ENCODE measurements around the gene TRIO.

TRIO gene

DNA sequence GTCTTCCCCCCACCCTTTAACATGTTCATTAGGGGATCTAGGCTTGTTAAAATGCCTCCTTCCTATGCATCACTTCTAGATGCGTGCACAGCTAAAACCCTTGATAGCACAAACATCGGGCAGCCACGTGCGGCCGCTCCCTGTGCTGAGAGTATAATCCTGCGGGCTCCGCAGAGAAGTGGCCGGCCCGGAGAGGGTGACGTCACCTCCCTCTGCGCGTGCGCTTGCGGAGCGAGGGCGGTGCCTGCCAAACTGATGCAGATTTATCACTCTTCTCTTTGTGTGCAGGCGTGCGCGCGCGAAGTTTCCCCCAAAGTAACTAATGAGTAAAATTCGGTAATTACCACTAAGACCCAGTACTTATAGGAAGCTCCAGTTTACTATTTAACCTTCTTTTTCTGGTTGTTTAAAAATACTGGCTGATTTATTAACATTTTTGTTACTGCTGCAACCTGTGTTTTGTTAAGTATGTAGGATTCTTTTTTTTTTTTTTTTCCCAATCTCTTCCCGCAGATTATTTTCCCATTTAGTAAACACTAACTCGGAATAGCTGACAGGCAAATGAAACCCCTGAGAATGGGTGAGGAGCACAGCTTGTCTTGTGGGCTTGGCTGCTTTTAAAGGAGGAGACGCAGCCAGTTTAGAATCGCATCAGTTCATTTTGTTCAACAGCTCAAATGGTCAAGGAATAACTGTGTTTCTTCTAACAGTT, 121.6 kb downstream of the TRIO start (continued):
- TF ChIP-seq, protein P1, sequence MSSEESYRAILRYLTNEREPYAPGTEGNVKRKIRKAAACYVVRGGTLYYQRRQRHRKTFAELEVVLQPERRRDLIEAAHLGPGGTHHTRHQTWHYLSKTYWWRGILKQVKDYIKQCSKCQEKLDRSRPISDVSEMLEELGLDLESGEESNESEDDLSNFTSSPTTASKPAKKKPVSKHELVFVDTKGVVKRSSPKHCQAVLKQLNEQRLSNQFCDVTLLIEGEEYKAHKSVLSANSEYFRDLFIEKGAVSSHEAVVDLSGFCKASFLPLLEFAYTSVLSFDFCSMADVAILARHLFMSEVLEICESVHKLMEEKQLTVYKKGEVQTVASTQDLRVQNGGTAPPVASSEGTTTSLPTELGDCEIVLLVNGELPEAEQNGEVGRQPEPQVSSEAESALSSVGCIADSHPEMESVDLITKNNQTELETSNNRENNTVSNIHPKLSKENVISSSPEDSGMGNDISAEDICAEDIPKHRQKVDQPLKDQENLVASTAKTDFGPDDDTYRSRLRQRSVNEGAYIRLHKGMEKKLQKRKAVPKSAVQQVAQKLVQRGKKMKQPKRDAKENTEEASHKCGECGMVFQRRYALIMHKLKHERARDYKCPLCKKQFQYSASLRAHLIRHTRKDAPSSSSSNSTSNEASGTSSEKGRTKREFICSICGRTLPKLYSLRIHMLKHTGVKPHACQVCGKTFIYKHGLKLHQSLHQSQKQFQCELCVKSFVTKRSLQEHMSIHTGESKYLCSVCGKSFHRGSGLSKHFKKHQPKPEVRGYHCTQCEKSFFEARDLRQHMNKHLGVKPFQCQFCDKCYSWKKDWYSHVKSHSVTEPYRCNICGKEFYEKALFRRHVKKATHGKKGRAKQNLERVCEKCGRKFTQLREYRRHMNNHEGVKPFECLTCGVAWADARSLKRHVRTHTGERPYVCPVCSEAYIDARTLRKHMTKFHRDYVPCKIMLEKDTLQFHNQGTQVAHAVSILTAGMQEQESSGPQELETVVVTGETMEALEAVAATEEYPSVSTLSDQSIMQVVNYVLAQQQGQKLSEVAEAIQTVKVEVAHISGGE (tag by site-specific recombination; conservative IDR thresholded peaks at IDR 0.05; ENCODE audit: low read depth), result no peak
- TF ChIP-seq ZNF404 (tag by site-specific recombination; IDR thresholded peaks at IDR 0.05), result no peak
- no peak for TF ChIP-seq SCRT2 (tag by site-specific recombination; IDR thresholded peaks at IDR 0.05)
- TF ChIP-seq, protein P2, sequence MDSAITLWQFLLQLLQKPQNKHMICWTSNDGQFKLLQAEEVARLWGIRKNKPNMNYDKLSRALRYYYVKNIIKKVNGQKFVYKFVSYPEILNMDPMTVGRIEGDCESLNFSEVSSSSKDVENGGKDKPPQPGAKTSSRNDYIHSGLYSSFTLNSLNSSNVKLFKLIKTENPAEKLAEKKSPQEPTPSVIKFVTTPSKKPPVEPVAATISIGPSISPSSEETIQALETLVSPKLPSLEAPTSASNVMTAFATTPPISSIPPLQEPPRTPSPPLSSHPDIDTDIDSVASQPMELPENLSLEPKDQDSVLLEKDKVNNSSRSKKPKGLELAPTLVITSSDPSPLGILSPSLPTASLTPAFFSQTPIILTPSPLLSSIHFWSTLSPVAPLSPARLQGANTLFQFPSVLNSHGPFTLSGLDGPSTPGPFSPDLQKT (IDR thresholded peaks at IDR 0.05; ENCODE audit: borderline replicate concordance, low read depth, low read length), result no peak
- no peak for TF ChIP-seq SETDB1 (IDR thresholded peaks at IDR 0.05; ENCODE audit: insufficient read length, low read length)
- TF ChIP-seq, protein P3, sequence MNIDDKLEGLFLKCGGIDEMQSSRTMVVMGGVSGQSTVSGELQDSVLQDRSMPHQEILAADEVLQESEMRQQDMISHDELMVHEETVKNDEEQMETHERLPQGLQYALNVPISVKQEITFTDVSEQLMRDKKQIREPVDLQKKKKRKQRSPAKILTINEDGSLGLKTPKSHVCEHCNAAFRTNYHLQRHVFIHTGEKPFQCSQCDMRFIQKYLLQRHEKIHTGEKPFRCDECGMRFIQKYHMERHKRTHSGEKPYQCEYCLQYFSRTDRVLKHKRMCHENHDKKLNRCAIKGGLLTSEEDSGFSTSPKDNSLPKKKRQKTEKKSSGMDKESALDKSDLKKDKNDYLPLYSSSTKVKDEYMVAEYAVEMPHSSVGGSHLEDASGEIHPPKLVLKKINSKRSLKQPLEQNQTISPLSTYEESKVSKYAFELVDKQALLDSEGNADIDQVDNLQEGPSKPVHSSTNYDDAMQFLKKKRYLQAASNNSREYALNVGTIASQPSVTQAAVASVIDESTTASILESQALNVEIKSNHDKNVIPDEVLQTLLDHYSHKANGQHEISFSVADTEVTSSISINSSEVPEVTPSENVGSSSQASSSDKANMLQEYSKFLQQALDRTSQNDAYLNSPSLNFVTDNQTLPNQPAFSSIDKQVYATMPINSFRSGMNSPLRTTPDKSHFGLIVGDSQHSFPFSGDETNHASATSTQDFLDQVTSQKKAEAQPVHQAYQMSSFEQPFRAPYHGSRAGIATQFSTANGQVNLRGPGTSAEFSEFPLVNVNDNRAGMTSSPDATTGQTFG (tag by site-specific recombination; IDR thresholded peaks at IDR 0.05; ENCODE audit: borderline replicate concordance), result no peak
- no peak for TF ChIP-seq KLF16 (tag by site-specific recombination; IDR thresholded peaks at IDR 0.05)
- TF ChIP-seq ZFHX2 (tag by site-specific recombination; conservative IDR thresholded peaks at IDR 0.05), result peak; percentile 81
- peak; percentile 89 for TF ChIP-seq IKZF3 (tag by site-specific recombination; IDR thresholded peaks at IDR 0.05)
- TF ChIP-seq ZNF623 (tag by site-specific recombination; IDR thresholded peaks at IDR 0.05), result no peak; the same call in none of the 2 replicates
- peak; percentile 86; the same call in 1 of the 2 replicates for TF ChIP-seq ZXDB (tag by site-specific recombination; IDR thresholded peaks at IDR 0.05)
- no peak for TF ChIP-seq ZNF211 (tag by site-specific recombination; IDR thresholded peaks at IDR 0.05; ENCODE audit: low read depth)
- TF ChIP-seq ZNF10 (tag by site-specific recombination; IDR thresholded peaks at IDR 0.05), result 0 out of 2 replicates have a peak, but pooled peaks have one; percentile 34
- TF ChIP-seq ZNF558 (tag by site-specific recombination; IDR thresholded peaks at IDR 0.05), result no peak; the same call in 1 of the 2 replicates
- TF ChIP-seq ZNF274 (IDR thresholded peaks at IDR 0.05; ENCODE audit: low read length), result no peak
- TF ChIP-seq ZNF274 (tag by site-specific recombination; IDR thresholded peaks at IDR 0.05; ENCODE audit: borderline replicate concordance), result no peak
- no peak for TF ChIP-seq ZNF155 (tag by site-specific recombination; IDR thresholded peaks at IDR 0.05)
- TF ChIP-seq ZNF202 (tag by site-specific recombination; IDR thresholded peaks at IDR 0.05; ENCODE audit: borderline replicate concordance), result no peak
- TF ChIP-seq ZNF677 (tag by site-specific recombination; IDR thresholded peaks at IDR 0.05), result no peak
- 0 out of 2 replicates have a peak, but pooled peaks have one; percentile 6 for TF ChIP-seq ZNF146 (tag by site-specific recombination; IDR thresholded peaks at IDR 0.05)
- TF ChIP-seq ZBTB7A (tag by site-specific recombination; IDR thresholded peaks at IDR 0.05; ENCODE audit: low read depth), result no peak
- TF ChIP-seq BCL11B (tag by site-specific recombination; IDR thresholded peaks at IDR 0.05; ENCODE audit: low read depth), result 0 out of 2 replicates have a peak, but pooled peaks have one; percentile 36
- no peak for TF ChIP-seq ZNF792 (tag by site-specific recombination; IDR thresholded peaks at IDR 0.05)
- TF ChIP-seq YY1 (tag by site-specific recombination; IDR thresholded peaks at IDR 0.05), result no peak; the same call in 1 of the 2 replicates
- peak; percentile 98 for TF ChIP-seq ZNF610 (tag by site-specific recombination; IDR thresholded peaks at IDR 0.05; ENCODE audit: borderline replicate concordance)
- TF ChIP-seq ZNF747 (tag by site-specific recombination; IDR thresholded peaks at IDR 0.05), result no peak
- TF ChIP-seq, protein P4, sequence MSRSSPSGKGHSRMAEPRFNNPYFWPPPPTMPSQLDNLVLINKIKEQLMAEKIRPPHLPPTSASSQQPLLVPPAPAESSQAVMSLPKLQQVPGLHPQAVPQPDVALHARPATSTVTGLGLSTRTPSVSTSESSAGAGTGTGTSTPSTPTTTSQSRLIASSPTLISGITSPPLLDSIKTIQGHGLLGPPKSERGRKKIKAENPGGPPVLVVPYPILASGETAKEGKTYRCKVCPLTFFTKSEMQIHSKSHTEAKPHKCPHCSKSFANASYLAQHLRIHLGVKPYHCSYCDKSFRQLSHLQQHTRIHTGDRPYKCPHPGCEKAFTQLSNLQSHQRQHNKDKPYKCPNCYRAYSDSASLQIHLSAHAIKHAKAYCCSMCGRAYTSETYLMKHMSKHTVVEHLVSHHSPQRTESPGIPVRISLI (tag by site-specific recombination; IDR thresholded peaks at IDR 0.05), result peak; percentile 98
- no peak for TF ChIP-seq ZNF292 (tag by site-specific recombination; IDR thresholded peaks at IDR 0.05; ENCODE audit: borderline replicate concordance, low read depth)
- no peak for TF ChIP-seq ZNF112 (tag by site-specific recombination; IDR thresholded peaks at IDR 0.05)
- no peak for TF ChIP-seq ZNF391 (tag by site-specific recombination; IDR thresholded peaks at IDR 0.05; ENCODE audit: borderline replicate concordance, low read depth)
- no peak for TF ChIP-seq ZNF174 (tag by site-specific recombination; IDR thresholded peaks at IDR 0.05)
- TF ChIP-seq HOXD13 (CRISPR knock-in tag; IDR thresholded peaks at IDR 0.05; ENCODE audit: borderline replicate concordance), result no peak
- TF ChIP-seq ZNF221 (tag by site-specific recombination; IDR thresholded peaks at IDR 0.05; ENCODE audit: borderline replicate concordance), result no peak
- no peak for TF ChIP-seq ZSCAN16 (tag by site-specific recombination; IDR thresholded peaks at IDR 0.05)
